Measurements from ENCODE around the gene SLC1A7.

Gene SLC1A7

GRCh38 chr1:53061123-53061858 lies 81.1 kb downstream of the SLC1A7 start:
- DNase-seq (ENCODE audit: low read depth) = no peak

- DNase-seq (ENCODE audit: low read depth) = no peak
Observed at GRCh38 chr1:53060579-53060978, 81.9 kb downstream of the SLC1A7 start.

- DNase-seq (ENCODE audit: low read depth) = no peak
Observed at GRCh38 chr1:53057127-53057526, 85.3 kb downstream of the SLC1A7 start.

GRCh38 chr1:53051676-53052075 lies 90.8 kb downstream of the SLC1A7 start:
- DNase-seq (ENCODE audit: low read depth) = no peak

GRCh38 chr1:53050310-53050709 lies 92.1 kb downstream of the SLC1A7 start:
- no peak for DNase-seq (ENCODE audit: low read depth)

GRCh38 chr1:53049574-53049967 lies 92.9 kb downstream of the SLC1A7 start:
- no peak for DNase-seq (ENCODE audit: low read depth)

GRCh38 chr1:53048960-53049573 lies 93.4 kb downstream of the SLC1A7 start:
- no peak for DNase-seq (ENCODE audit: low read depth)

GRCh38 chr1:53047737-53048736 lies 94.4 kb downstream of the SLC1A7 start:
- DNase-seq (ENCODE audit: low read depth) = no peak

- DNase-seq (ENCODE audit: low read depth) = no peak
Observed at GRCh38 chr1:53046930-53047329, 95.5 kb downstream of the SLC1A7 start.

- DNase-seq (ENCODE audit: low read depth) = no peak
Observed at GRCh38 chr1:53044926-53045325, 97.5 kb downstream of the SLC1A7 start.

- DNase-seq (ENCODE audit: low read depth) = no peak
Observed at GRCh38 chr1:53043271-53043670, 99.2 kb downstream of the SLC1A7 start.

GRCh38 chr1:53038566-53038965 lies 103.9 kb downstream of the SLC1A7 start:
- no peak for DNase-seq (ENCODE audit: low read depth)
